Activated CD4-positive, alpha-beta T cell treated with anti-CD3 and anti-CD28 coated beads for 24 hours (primary cell): ENCODE data around the gene ROR2.

Experiments
- DNase-seq, 2 donors: peaks; one replicate each; pipeline ENCODE4 v3.0.0-alpha.2; 2020; ENCODE audit warnings: low read depth in 2 of 2

The ROR2 gene

GRCh38 chr9:91818647-91819403 lies 131.2 kb downstream of the ROR2 start:
- no peak for DNase-seq

GRCh38 chr9:91818225-91818585 lies 131.8 kb downstream of the ROR2 start:
- no peak for DNase-seq

- DNase-seq: no peak
These were observed 132.4 kb downstream of the ROR2 start for GRCh38 chr9:91817493-91818224.

GRCh38 chr9:91817106-91817492 lies 132.9 kb downstream of the ROR2 start:
- DNase-seq: no peak

GRCh38 chr9:91816356-91816755 lies 133.7 kb downstream of the ROR2 start:
- no peak for DNase-seq

- DNase-seq: no peak
These were observed 134.1 kb downstream of the ROR2 start for GRCh38 chr9:91815896-91816295.

- no peak for DNase-seq
These were observed 135.3 kb downstream of the ROR2 start for GRCh38 chr9:91814753-91815152.

- DNase-seq: no peak
These were observed 135.8 kb downstream of the ROR2 start for GRCh38 chr9:91814201-91814600.

- no peak for DNase-seq
These were observed 136.7 kb downstream of the ROR2 start for GRCh38 chr9:91813176-91813795.

- no peak for DNase-seq
These were observed 137.8 kb downstream of the ROR2 start for GRCh38 chr9:91812191-91812590.

- no peak for DNase-seq
These were observed 138.8 kb downstream of the ROR2 start for GRCh38 chr9:91811024-91811909.

- no peak for DNase-seq
These were observed 139.6 kb downstream of the ROR2 start for GRCh38 chr9:91810286-91810905.

- no peak for DNase-seq
These were observed 140.3 kb downstream of the ROR2 start for GRCh38 chr9:91809581-91810285.

- DNase-seq: no peak
These were observed 142.3 kb downstream of the ROR2 start for GRCh38 chr9:91807643-91808246.

GRCh38 chr9:91805031-91805430 lies 145.0 kb downstream of the ROR2 start:
- no peak for DNase-seq

- DNase-seq: no peak
These were observed 145.9 kb downstream of the ROR2 start for GRCh38 chr9:91803970-91804752.

- no peak for DNase-seq
These were observed 146.7 kb downstream of the ROR2 start for GRCh38 chr9:91803151-91803940.

GRCh38 chr9:91802391-91802790 lies 147.6 kb downstream of the ROR2 start:
- DNase-seq: no peak
